H1 (cell line): ENCODE measurements around the gene NANOGP8. TPM values are rescaled to one million over a fixed set of nuclear protein-coding genes. Genes with fewer than 3 reads are reported as not detected.
A peak's percentile ranks its signal among the peaks of the same experiment; 100 is the strongest.

Experiments used
- CTCF ChIA-PET: fragments of 300-600 bp; sonication (Branson Sonifier 250); formaldehyde crosslinking; loops from one replicate; lab custom pipeline; 2021; ENCODE audit not compliant: partially characterized antibody; lab: Charles Lee
- POLR2A ChIA-PET: fragments of 300-600 bp; sonication (Branson Sonifier 250); formaldehyde crosslinking; loops from one replicate; lab custom pipeline; 2021; ENCODE audit warnings: inconsistent platforms; ENCODE audit not compliant: partially characterized antibody; lab: Charles Lee
- DNase-seq, 2 experiments: peaks; one replicate each; pipeline versions ENCODE4 v3.0.0 to v3.0.0-alpha.2; 2010 to 2022; ENCODE audit warnings: low spot score in 2 of 2, low read depth in 1 of 2, mixed read lengths in 1 of 2
- FAIRE-seq: peaks from 2 replicates; lab custom pipeline; 2011; peaks lifted over from hg19 to GRCh38; lab: Jason Lieb, UNC
- H2AFZ ChIP-seq: 2 replicates; pipeline ENCODE4 v1.8.1; 2012; ENCODE audit warnings: low read length, inconsistent platforms
- H2AK5ac ChIP-seq: 2 replicates; pipeline ENCODE4 v1.6.1; 2013; ENCODE audit warnings: low read depth, low read length
- H2BK120ac ChIP-seq: replicated peaks from 2 replicates; pipeline ENCODE3; 2013; ENCODE audit warnings: low read depth, low read length, inconsistent platforms
- H2BK12ac ChIP-seq: 2 replicates; pipeline ENCODE4 v1.6.1; 2013; ENCODE audit warnings: low read depth, low read length
- H2BK15ac ChIP-seq: 2 replicates; pipeline ENCODE4 v1.6.1; 2013; ENCODE audit warnings: low read length
- H2BK20ac ChIP-seq: 2 replicates; pipeline ENCODE4 v1.6.1; 2013; ENCODE audit warnings: low read length
- H2BK5ac ChIP-seq: 2 replicates; pipeline ENCODE4 v1.6.1; 2013; ENCODE audit warnings: low read depth, low read length
- H3K14ac ChIP-seq: 2 replicates; pipeline ENCODE4 v1.6.1; 2013; ENCODE audit warnings: inconsistent platforms; ENCODE audit not compliant: insufficient read length
- H3K18ac ChIP-seq: 2 replicates; pipeline ENCODE4 v1.6.1; 2013; ENCODE audit warnings: low read length; ENCODE audit errors: extremely low read depth
- H3K23ac ChIP-seq: 2 replicates; pipeline ENCODE4 v1.6.1; 2013; ENCODE audit warnings: inconsistent platforms; ENCODE audit not compliant: insufficient read length
- H3K23me2 ChIP-seq: 2 replicates; pipeline ENCODE4 v1.6.1; 2013; ENCODE audit warnings: low read depth, low read length
- H3K27ac ChIP-seq: 2 replicates; pipeline ENCODE4 v1.6.1; 2011; ENCODE audit warnings: low read depth, low read length, inconsistent platforms
- H3K27me3 ChIP-seq, 4 experiments: replicated peaks in 1 of 4; 1 replicate in 1 of 4; 2 replicates in 3 of 4; pipeline versions ENCODE4 v1.6.1 to v1.8.1; 2011 to 2013; ENCODE audit warnings: low read length in 3 of 4, mild to moderate bottlenecking in 3 of 4, inconsistent platforms in 2 of 4, mixed read lengths in 2 of 4, moderate library complexity in 1 of 4; ENCODE audit not compliant: control insufficient read depth in 3 of 4, insufficient read depth in 3 of 4; ENCODE audit errors: extremely low read depth in 1 of 4
- H3K36me3 ChIP-seq, 4 experiments: 2 replicates each; pipeline versions ENCODE4 v1.6.1 to v1.8.1; 2011 to 2013; ENCODE audit warnings: mild to moderate bottlenecking in 4 of 4, low read length in 3 of 4, moderate library complexity in 2 of 4, control low read depth in 1 of 4, inconsistent platforms in 1 of 4; ENCODE audit not compliant: insufficient read depth in 4 of 4, control insufficient read depth in 2 of 4
- H3K4ac ChIP-seq: replicated peaks from 2 replicates; pipeline ENCODE3; 2013; ENCODE audit warnings: low read length, low read depth, mixed read lengths, inconsistent platforms; ENCODE audit not compliant: insufficient read length
- H3K4me1 ChIP-seq, 4 experiments: replicated peaks in 1 of 4; 1 replicate in 1 of 4; 2 replicates in 3 of 4; pipeline versions ENCODE4 v1.6.1 to v1.8.1; 2011 to 2013; ENCODE audit warnings: low read length in 3 of 4, inconsistent platforms in 2 of 4, mixed read lengths in 1 of 4; ENCODE audit not compliant: insufficient read depth in 4 of 4, control insufficient read depth in 3 of 4
- H3K4me2 ChIP-seq, 2 experiments: 2 replicates each; pipeline versions ENCODE4 v1.6.1 to v1.8.1; 2011 to 2013; ENCODE audit warnings: low read depth in 2 of 2, low read length in 2 of 2, control low read depth in 1 of 2, inconsistent platforms in 1 of 2, mild to moderate bottlenecking in 1 of 2; ENCODE audit not compliant: insufficient read depth in 1 of 2
- H3K4me3 ChIP-seq, 4 experiments: fragments of 200-600, 300-600 bp in 1 of 4; sonication (generic), shearing (Covaris generic), sonication (Bioruptor Twin) in 1 of 4; 2 replicates each; pipeline versions ENCODE4 v1.5.1 to v1.8.1; 2011 to 2016; ENCODE audit warnings: low read length in 4 of 4, low read depth in 3 of 4, control low read depth in 2 of 4, inconsistent platforms in 2 of 4, mild to moderate bottlenecking in 2 of 4, mixed read lengths in 1 of 4, moderate library complexity in 1 of 4; ENCODE audit not compliant: insufficient read depth in 2 of 4; ENCODE audit errors: extremely low read depth in 1 of 4
- H3K56ac ChIP-seq: replicated peaks from 2 replicates; pipeline ENCODE3; 2013; ENCODE audit warnings: low read depth, mild to moderate bottlenecking, mixed read lengths, low read length, inconsistent platforms; ENCODE audit not compliant: insufficient read length
- H3K79me1 ChIP-seq: 2 replicates; pipeline ENCODE4 v1.6.1; 2013; ENCODE audit warnings: low read depth, low read length, control low read depth
- H3K79me2 ChIP-seq, 2 experiments: 2 replicates each; pipeline versions ENCODE4 v1.6.1 to v1.8.1; 2012 to 2013; ENCODE audit warnings: low read length in 2 of 2, mild to moderate bottlenecking in 2 of 2, inconsistent platforms in 1 of 2; ENCODE audit not compliant: insufficient read depth in 2 of 2, control insufficient read depth in 1 of 2
- H3K9ac ChIP-seq, 4 experiments: replicated peaks in 1 of 4; 1 replicate in 1 of 4; 2 replicates in 3 of 4; pipeline versions ENCODE4 v1.6.1 to v1.8.1; 2011 to 2013; ENCODE audit warnings: low read depth in 3 of 4, low read length in 3 of 4, control low read depth in 2 of 4, mild to moderate bottlenecking in 2 of 4, moderate library complexity in 2 of 4, inconsistent platforms in 1 of 4; ENCODE audit errors: extremely low read depth in 1 of 4
- H3K9me3 ChIP-seq, 2 experiments: 2 replicates each; pipeline versions ENCODE4 v1.6.1 to v1.8.1; 2012 to 2013; ENCODE audit warnings: mild to moderate bottlenecking in 2 of 2, moderate library complexity in 2 of 2, control low read depth in 1 of 2, inconsistent platforms in 1 of 2, low read depth in 1 of 2, low read length in 1 of 2, mixed read lengths in 1 of 2; ENCODE audit not compliant: insufficient read depth in 2 of 2
- H4K20me1 ChIP-seq, 2 experiments: replicated peaks in 1 of 2; 2 replicates each; pipeline versions ENCODE3 to v1.8.1; 2011 to 2013; ENCODE audit warnings: inconsistent platforms in 2 of 2, low read length in 2 of 2, mild to moderate bottlenecking in 1 of 2; ENCODE audit not compliant: insufficient read depth in 2 of 2, control insufficient read depth in 1 of 2
- H4K5ac ChIP-seq: 2 replicates; pipeline ENCODE4 v1.6.1; 2013; ENCODE audit warnings: low read length, low read depth, mixed read lengths, inconsistent platforms; ENCODE audit not compliant: insufficient read length
- H4K8ac ChIP-seq: 2 replicates; pipeline ENCODE4 v1.8.0; 2013; ENCODE audit warnings: mild to moderate bottlenecking, moderate library complexity, low read length, inconsistent platforms; ENCODE audit not compliant: insufficient read depth; ENCODE audit errors: extremely low read depth
- H4K91ac ChIP-seq: replicated peaks from 2 replicates; pipeline ENCODE3; 2013; ENCODE audit warnings: low read length, mixed read lengths, inconsistent platforms; ENCODE audit not compliant: insufficient read length
- CTBP2 ChIP-seq: IDR thresholded peaks from 2 replicates; pipeline ENCODE4 v1.7.0; 2011; ENCODE audit warnings: borderline replicate concordance, mild to moderate bottlenecking, moderate library complexity, mixed read lengths, low read length; ENCODE audit not compliant: insufficient read depth, insufficient read length
- KDM4A ChIP-seq: IDR thresholded peaks from one replicate; pipeline ENCODE4 v1.7.1; 2012; ENCODE audit warnings: low read depth, mild to moderate bottlenecking, moderate library complexity, low read length, inconsistent platforms; ENCODE audit not compliant: severe bottlenecking
- MAFK ChIP-seq: IDR thresholded peaks from 2 replicates; pipeline ENCODE4 v1.6.1; 2012; ENCODE audit warnings: low read depth, mild to moderate bottlenecking, improper control_type of control experiment, low read length
- SIN3A ChIP-seq, 2 experiments: IDR thresholded peaks in 1 of 2; conservative IDR thresholded peaks in 1 of 2; 2 replicates each; pipeline ENCODE4 v1.6.1; 2011 to 2012; ENCODE audit warnings: low read length in 2 of 2, improper control_type of control experiment in 1 of 2, low read depth in 1 of 2, mild to moderate bottlenecking in 1 of 2
- WGBS, 2 experiments: shearing (Covaris generic) in 1 of 2; methylation state at CpG; one replicate each; pipeline versions ENCODE4 v1.1.6 to v1.1.7; 2013 to 2015; ENCODE audit warnings: low lambda C conversion rate in 2 of 2, mixed read lengths in 2 of 2, inconsistent platforms in 1 of 2, low coverage in 1 of 2, missing lambda C conversion rate in 1 of 2; ENCODE audit not compliant: insufficient replicate concordance in 2 of 2, insufficient coverage in 1 of 2, insufficient read length in 1 of 2; ENCODE audit errors: extremely low coverage in 1 of 2, missing lambda C conversion rate in 1 of 2; 5-methylcytosine and 5-hydroxymethylcytosine counted together
- polyA plus RNA-seq, 7 experiments: library from polyadenylated mRNA; depleted of rRNA in 3 of 7; stranded (reverse) in 5 of 7; unstranded in 2 of 7; fragments of >200 nt in 5 of 7; fragments of 200-250 nt in 2 of 7; gene quantifications; 1 replicate in 5 of 7; 2 replicates in 1 of 7; 4 replicates in 1 of 7; pipeline versions ENCODE4 v1.2.1 to v1.2.3, GENCODE V29; 2011 to 2013; ENCODE audit warnings: missing spikeins in 2 of 7, mixed read lengths in 2 of 7
- total RNA-seq: library from RNA; stranded (reverse); fragmentation: NEBNext Ultra II Directional; extraction: Animal tissue kit (Norgen Biotek cat#: 25700); gene quantifications from 2 replicates; pipeline ENCODE4 v1.2.1, GENCODE V29; 2021
- TF ChIP-seq, protein P1 (sequence below), 3 experiments: IDR thresholded peaks; 1 replicate in 2 of 3; 2 replicates in 1 of 3; pipeline versions ENCODE4 v1.5.1 to v1.6.1; 2011; ENCODE audit warnings: low read length in 3 of 3, mild to moderate bottlenecking in 3 of 3, inconsistent platforms in 2 of 3, low read depth in 1 of 3, moderate library complexity in 1 of 3; ENCODE audit not compliant: insufficient read depth in 1 of 3; ENCODE audit errors: control extremely low read depth in 1 of 3
- TF ChIP-seq, protein P2 (sequence below): IDR thresholded peaks from 2 replicates; pipeline ENCODE4 v1.6.1; 2012; ENCODE audit warnings: inconsistent platforms

The NANOGP8 gene
- total and polyA plus RNA-seq, 2 of the 8 experiments (the other 6 are each of a cell fraction or from before 2014, with no cell fraction given): 23.3 to 40.6 TPM

DNA sequence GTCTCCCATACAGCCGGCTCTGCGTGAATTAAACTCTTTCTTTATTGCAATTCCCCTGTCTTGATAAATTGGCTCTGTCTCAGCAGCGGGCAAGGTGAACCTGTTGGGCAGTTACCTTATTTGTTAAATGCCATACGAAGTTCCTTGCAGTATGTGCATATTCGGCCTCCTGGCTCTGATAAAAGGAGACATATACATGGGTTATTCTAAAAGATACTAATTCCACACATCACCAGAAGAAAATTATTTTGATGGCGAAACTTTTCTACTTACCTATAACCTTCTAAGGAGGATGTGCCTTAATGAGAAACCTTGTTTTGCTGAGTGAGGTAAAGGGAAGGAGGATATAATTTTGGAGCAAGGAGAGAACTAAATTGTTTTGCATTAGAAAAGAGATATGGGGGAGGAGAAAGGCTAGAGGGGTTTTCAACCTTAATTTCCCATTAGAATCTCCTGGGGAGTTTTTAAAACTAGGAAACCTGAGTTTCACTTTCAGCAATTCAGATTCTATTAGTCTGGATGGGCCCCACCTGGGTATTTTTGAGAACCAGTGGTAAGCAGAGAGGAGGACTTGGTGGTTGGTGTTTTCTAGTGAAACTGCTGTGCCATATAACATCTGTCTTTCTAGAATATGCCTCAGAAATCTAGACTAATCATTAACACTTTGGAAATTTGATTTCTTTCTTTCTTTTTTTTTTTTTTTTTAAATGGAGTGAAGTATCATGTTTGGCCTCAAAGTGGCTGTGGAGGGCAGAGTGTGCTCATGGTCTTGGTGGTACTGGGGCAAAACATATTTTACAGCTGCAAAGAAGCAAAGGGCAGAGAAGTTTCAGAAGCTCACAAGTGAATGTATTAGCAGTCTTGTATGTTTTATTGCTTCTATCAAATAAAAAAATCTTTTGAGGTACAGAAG is 23.0 kb downstream of the NANOGP8 start:
- 8% methylated on average over 6 of the region's 6 CpGs; no CpG with 5 or more reads in 1 of the 2 experiments for WGBS, 2 experiments
- no peak overlapping the region; the same call in 1 of the 2 replicates for H2BK12ac ChIP-seq
- peak; percentile 48 for FAIRE-seq
- ChIA-PET CTCF (interaction anchor here (2.4 kb wide), 1 partner anchor 11 kb away, joined by 9 read pairs; no protein-coding TSS in a partner anchor), POLR2A (interaction anchor here (0.9 to 1.9 kb wide), 3 partner anchors 11 to 70 kb away, joined by 3 to 5 read pairs (median 5); no protein-coding TSS in a partner anchor)
- no peak overlapping the region; the same call in 1 of the 2 replicates for H3K18ac ChIP-seq
- H3K79me2 ChIP-seq: no peaks in the 10 kb centered on the region
- peak overlapping the region; percentile 91 for H3K4ac ChIP-seq
- H3K79me1 ChIP-seq: no peaks in the 10 kb centered on the region
- no peak overlapping the region for H3K9ac ChIP-seq
- no peaks in the 10 kb centered on the region for H3K27me3 ChIP-seq
- no peaks in the 10 kb centered on the region for H4K20me1 ChIP-seq
- H2BK20ac ChIP-seq: peak overlapping the region; percentile 34; the same call in 1 of the 2 replicates
- H2AFZ ChIP-seq: no peak overlapping the region
- no peak for DNase-seq
- H3K23me2 ChIP-seq: no peaks in the 10 kb centered on the region
- no peak overlapping the region for H2BK15ac ChIP-seq
- peak overlapping the region; percentile 55 for H2BK120ac ChIP-seq
- H4K91ac ChIP-seq: peak overlapping the region; percentile 95
- H3K4me1 ChIP-seq: peaks cover 3 to 19% (median 13%) of the 10 kb centered on the region in 4 experiments; a peak in 5 of 7 replicates
- H3K4me3 ChIP-seq: peak overlapping the region in 1 of 4 experiments; percentile 42; a peak in 2 of 8 replicates
- H3K27ac ChIP-seq: peak overlapping the region; percentile 16; the same call in 1 of the 2 replicates
- no peak overlapping the region for H2AK5ac ChIP-seq
- peak overlapping the region; percentile 93; the same call in 1 of the 2 replicates for H2BK5ac ChIP-seq
- no peak overlapping the region for H3K23ac ChIP-seq
- no peaks in the 10 kb centered on the region for H3K36me3 ChIP-seq
- H4K5ac ChIP-seq: peak overlapping the region; percentile 97
- H3K56ac ChIP-seq: peak overlapping the region; percentile 19
- H3K9me3 ChIP-seq: no peaks in the 10 kb centered on the region
- H4K8ac ChIP-seq: no peak overlapping the region
- H3K4me2 ChIP-seq: peak overlapping the region; percentile 43 to 50; a peak in 3 of 4 replicates
- H3K14ac ChIP-seq: no peak overlapping the region
- TF ChIP-seq, protein P1, sequence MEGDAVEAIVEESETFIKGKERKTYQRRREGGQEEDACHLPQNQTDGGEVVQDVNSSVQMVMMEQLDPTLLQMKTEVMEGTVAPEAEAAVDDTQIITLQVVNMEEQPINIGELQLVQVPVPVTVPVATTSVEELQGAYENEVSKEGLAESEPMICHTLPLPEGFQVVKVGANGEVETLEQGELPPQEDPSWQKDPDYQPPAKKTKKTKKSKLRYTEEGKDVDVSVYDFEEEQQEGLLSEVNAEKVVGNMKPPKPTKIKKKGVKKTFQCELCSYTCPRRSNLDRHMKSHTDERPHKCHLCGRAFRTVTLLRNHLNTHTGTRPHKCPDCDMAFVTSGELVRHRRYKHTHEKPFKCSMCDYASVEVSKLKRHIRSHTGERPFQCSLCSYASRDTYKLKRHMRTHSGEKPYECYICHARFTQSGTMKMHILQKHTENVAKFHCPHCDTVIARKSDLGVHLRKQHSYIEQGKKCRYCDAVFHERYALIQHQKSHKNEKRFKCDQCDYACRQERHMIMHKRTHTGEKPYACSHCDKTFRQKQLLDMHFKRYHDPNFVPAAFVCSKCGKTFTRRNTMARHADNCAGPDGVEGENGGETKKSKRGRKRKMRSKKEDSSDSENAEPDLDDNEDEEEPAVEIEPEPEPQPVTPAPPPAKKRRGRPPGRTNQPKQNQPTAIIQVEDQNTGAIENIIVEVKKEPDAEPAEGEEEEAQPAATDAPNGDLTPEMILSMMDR (IDR thresholded peaks at IDR 0.05; ENCODE audit: control extremely low read depth in 1 of 3, insufficient read depth in 1 of 3, low read depth in 1 of 3, low read length in 3 of 3): no peak
- TF ChIP-seq SIN3A (conservative IDR thresholded peaks at IDR 0.05 in 1 of 2, IDR thresholded peaks at IDR 0.05 in 1 of 2; ENCODE audit: low read depth in 1 of 2, low read length in 2 of 2) (no peak), MAFK (0 out of 2 replicates have a peak, but pooled peaks have one; percentile 17), CTBP2 (no peak), KDM4A (no peak)
- TF ChIP-seq, protein P2, sequence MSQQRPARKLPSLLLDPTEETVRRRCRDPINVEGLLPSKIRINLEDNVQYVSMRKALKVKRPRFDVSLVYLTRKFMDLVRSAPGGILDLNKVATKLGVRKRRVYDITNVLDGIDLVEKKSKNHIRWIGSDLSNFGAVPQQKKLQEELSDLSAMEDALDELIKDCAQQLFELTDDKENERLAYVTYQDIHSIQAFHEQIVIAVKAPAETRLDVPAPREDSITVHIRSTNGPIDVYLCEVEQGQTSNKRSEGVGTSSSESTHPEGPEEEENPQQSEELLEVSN: no peak
